GM12878 (cell line): Measurements from ENCODE around the gene NUP210L. TPM values are rescaled to one million over a fixed set of nuclear protein-coding genes. Genes with fewer than 3 reads are reported as not detected.

Experiments
- ATAC-seq: fragments of 200-7000 bp; cut with Tn5 transposase; 3 replicates; pipeline ENCODE4 v1.9.1; 2020; ENCODE audit warnings: mild to moderate bottlenecking, moderate library complexity
- BruUV-seq: library from RNA; stranded (reverse); fragments of 400-500 nt; replicated peaks from 2 replicates; lab custom pipeline; 2021; lab: Mats Ljungman, UMichigan
- CTCF ChIA-PET: fragments of 300-600 bp; sonication (Branson Sonifier 250); formaldehyde crosslinking; extraction: SDS; loops from one replicate; lab custom pipeline; 2021; ENCODE audit warnings: inconsistent platforms; lab: Yijun Ruan, JAX
- POLR2A ChIA-PET: fragments of 350-600 bp; formaldehyde crosslinking; extraction: SDS; loops from one replicate; lab custom pipeline; 2021; ENCODE audit warnings: inconsistent platforms; lab: Charles Lee
- RAD21 ChIA-PET: fragments of 300-600 bp; sonication (Branson Sonifier 250); formaldehyde crosslinking; loops from one replicate; lab custom pipeline; 2023; ENCODE audit warnings: antibody characterized with exemption; ENCODE audit not compliant: unreplicated experiment; lab: Charles Lee
- SMC1A ChIA-PET: fragments of 300-600 bp; sonication (Branson Sonifier 250); formaldehyde crosslinking; loops from one replicate; lab custom pipeline; 2023; ENCODE audit not compliant: unreplicated experiment, uncharacterized antibody; lab: Charles Lee
- DNase-seq: peaks from one replicate; pipeline ENCODE4 v3.0.0-alpha.2; 2011; ENCODE audit warnings: low read depth, low spot score
- FAIRE-seq: peaks from 3 replicates; lab custom pipeline; 2011; peaks lifted over from hg19 to GRCh38; lab: Jason Lieb, UNC
- H2AFZ ChIP-seq: 2 replicates; pipeline ENCODE4 v1.6.0; 2011; ENCODE audit warnings: low read depth, low read length, control low read depth; ENCODE audit not compliant: control insufficient read depth
- H3K27ac ChIP-seq: 2 replicates; pipeline ENCODE4 v1.5.1; 2011; ENCODE audit warnings: control low read depth; ENCODE audit not compliant: control insufficient read depth, insufficient read depth
- H3K27me3 ChIP-seq, 2 experiments: replicated peaks in 1 of 2; 2 replicates each; pipeline versions ENCODE4 v1.6.0 to v1.6.1; 2011; ENCODE audit warnings: low read length in 1 of 2; ENCODE audit not compliant: control insufficient read depth in 2 of 2, insufficient read depth in 2 of 2
- H3K36me3 ChIP-seq, 2 experiments: 2 replicates each; pipeline ENCODE4 v1.5.1; 2011; ENCODE audit warnings: low read length in 1 of 2; ENCODE audit not compliant: control insufficient read depth in 2 of 2, insufficient read depth in 2 of 2
- H3K4me1 ChIP-seq: 2 replicates; pipeline ENCODE4 v1.6.1; 2011; ENCODE audit warnings: mild to moderate bottlenecking, low read length, moderate library complexity, mixed read lengths; ENCODE audit not compliant: control insufficient read depth, insufficient read depth
- H3K4me2 ChIP-seq: 2 replicates; pipeline ENCODE4 v1.6.0; 2011; ENCODE audit warnings: control low read depth; ENCODE audit not compliant: control insufficient read depth, insufficient read depth
- H3K4me3 ChIP-seq: fragments of 200-600 bp; sonication (generic); 2 replicates; pipeline ENCODE4 v1.5.1; 2016
- H3K79me2 ChIP-seq: 2 replicates; pipeline ENCODE4 v1.6.0; 2011; ENCODE audit warnings: low read length; ENCODE audit not compliant: control insufficient read depth, insufficient read depth
- H3K9ac ChIP-seq: 2 replicates; pipeline ENCODE4 v1.8.0; 2011; ENCODE audit warnings: low read length, control low read depth, mixed read lengths; ENCODE audit not compliant: control insufficient read depth, insufficient read depth
- H3K9me3 ChIP-seq: replicated peaks from 3 replicates; pipeline ENCODE4 v1.5.1; 2011; ENCODE audit warnings: mild to moderate bottlenecking, low read length; ENCODE audit not compliant: control insufficient read depth, insufficient read depth
- H4K20me1 ChIP-seq: 2 replicates; pipeline ENCODE4 v1.6.0; 2011; ENCODE audit not compliant: control insufficient read depth, insufficient read depth
- BCLAF1 ChIP-seq: fragments of 450-650 bp; IDR thresholded peaks from 2 replicates; pipeline ENCODE4 v1.6.1; 2017; ENCODE audit warnings: antibody characterized with exemption, mild to moderate bottlenecking, moderate library complexity
- CEBPB ChIP-seq, 2 experiments: fragments of 150-350 bp in 1 of 2; IDR thresholded peaks; 2 replicates each; pipeline ENCODE4 v1.6.1; 2012 to 2014; ENCODE audit warnings: low read depth in 2 of 2, low read length in 2 of 2, borderline replicate concordance in 1 of 2, inconsistent platforms in 1 of 2
- E4F1 ChIP-seq: fragments of 450-650 bp; IDR thresholded peaks from 2 replicates; pipeline ENCODE4 v1.6.1; 2018; ENCODE audit warnings: borderline replicate concordance, mild to moderate bottlenecking; ENCODE audit not compliant: partially characterized antibody
- EED ChIP-seq: sonication (generic); IDR thresholded peaks from 2 replicates; pipeline ENCODE4 v1.6.1; 2016; ENCODE audit warnings: antibody characterized with exemption, low read depth
- EP300 ChIP-seq, 2 experiments: fragments of 150-350 bp in 1 of 2; IDR thresholded peaks; 2 replicates each; pipeline ENCODE4 v1.6.1; 2011 to 2012; ENCODE audit warnings: low read depth in 2 of 2, low read length in 2 of 2, borderline replicate concordance in 1 of 2, improper control_type of control experiment in 1 of 2, inconsistent platforms in 1 of 2; ENCODE audit not compliant: control insufficient read depth in 1 of 2
- JUNB ChIP-seq: IDR thresholded peaks from 2 replicates; pipeline ENCODE4 v1.6.1; 2016; ENCODE audit warnings: antibody characterized with exemption, mild to moderate bottlenecking
- LARP7 ChIP-seq: fragments of 450-650 bp; IDR thresholded peaks from 2 replicates; pipeline ENCODE4 v1.6.1; 2017; ENCODE audit warnings: mild to moderate bottlenecking
- NR2C1 ChIP-seq: fragments of 450-650 bp; IDR thresholded peaks from 2 replicates; pipeline ENCODE4 v1.6.1; 2017; ENCODE audit warnings: antibody characterized with exemption, mild to moderate bottlenecking, moderate library complexity
- POLR2A ChIP-seq: IDR thresholded peaks from 2 replicates; pipeline ENCODE4 v1.6.1; 2011; ENCODE audit warnings: low read depth, mild to moderate bottlenecking, low read length
- RAD21 ChIP-seq: IDR thresholded peaks from 2 replicates; pipeline ENCODE4 v1.6.1; 2011; ENCODE audit warnings: mild to moderate bottlenecking, low read depth, low read length, moderate library complexity; ENCODE audit not compliant: insufficient read depth
- RCOR1 ChIP-seq: conservative IDR thresholded peaks from 2 replicates; pipeline ENCODE4 v1.6.1; 2012; ENCODE audit warnings: low read depth, low read length, improper control_type of control experiment
- STAT3 ChIP-seq: IDR thresholded peaks from 2 replicates; pipeline ENCODE4 v1.6.1; 2011; ENCODE audit warnings: low read depth, low read length, improper control_type of control experiment
- SUZ12 ChIP-seq: fragments of 200-600 bp; sonication (generic); IDR thresholded peaks from one replicate; pipeline ENCODE4 v1.6.1; 2018; ENCODE audit warnings: antibody characterized with exemption, mild to moderate bottlenecking; ENCODE audit not compliant: unreplicated experiment
- YY1 ChIP-seq: IDR thresholded peaks from 2 replicates; pipeline ENCODE4 v1.6.1; 2011; ENCODE audit warnings: low read depth, mild to moderate bottlenecking, low read length
- ZBED1 ChIP-seq: IDR thresholded peaks from 2 replicates; pipeline ENCODE4 v1.6.1; 2016; ENCODE audit warnings: borderline replicate concordance
- WGBS: methylation state at CpG from one replicate; pipeline ENCODE4 v1.1.6; 2016; ENCODE audit warnings: low lambda C conversion rate; ENCODE audit not compliant: insufficient replicate concordance, insufficient coverage; ENCODE audit errors: missing lambda C conversion rate; 5-methylcytosine and 5-hydroxymethylcytosine counted together
- in situ Hi-C: fragments of 300-500 bp; cut with MboI; formaldehyde crosslinking; loops from 9 replicates; pipeline ENCODE4 v1.14.3; 2018; ENCODE audit warnings: mixed read lengths
- intact Hi-C: fragments of 100-400 bp; cut with micrococcal nuclease; formaldehyde crosslinking; loops from one replicate; pipeline ENCODE4 v1.14.2; 2022; ENCODE audit not compliant: unreplicated experiment
- polyA plus RNA-seq, 11 experiments: library from polyadenylated mRNA; depleted of rRNA in 4 of 11; unstranded in 6 of 11; stranded (reverse) in 5 of 11; fragments of >200 nt; fragmentation: Nextera tagmentation in 4 of 11; fragmentation: Illumina TruSeq in 1 of 11; extraction: Ambion mirVana in 4 of 11; extraction: Trizol in 1 of 11; gene quantifications; 1 replicate in 1 of 11; 2 replicates in 10 of 11; pipeline versions ENCODE4 v1.2.1 to v1.2.3, GENCODE V29; 2011 to 2016; ENCODE audit warnings: inconsistent platforms in 2 of 11, missing spikeins in 2 of 11, low read depth in 1 of 11
- total RNA-seq, 4 experiments: library from RNA; depleted of rRNA in 3 of 4; stranded (reverse); fragments of >200 nt in 3 of 4; fragmentation: Illumina TruSeq in 1 of 4; extraction: Trizol in 1 of 4; gene quantifications; 2 replicates each; pipeline versions ENCODE4 v1.2.1 to v1.2.3, GENCODE V29; 2013 to 2021

The NUP210L gene
- total and polyA plus RNA-seq, 10 of the 15 experiments (the other 5 are each of a cell fraction or from before 2014, with no cell fraction given): 0.04 to 0.08 (median 0.07) TPM; not detected in 7

GRCh38 chr1:153946622-153947241 lies 208.1 kb downstream of the NUP210L start, which contains the start of gene DENND4B:
TSS of gene DENND4B (minus strand) at chr1:153946718. CDS start at chr1:153944374, 2,344 bp downstream.
- H3K9ac ChIP-seq: peak within 1 kb of the TSS; percentile 99
- ATAC-seq (peak; percentile 80), FAIRE-seq (peak; percentile 13), DNase-seq (no peak)
- peaks cover 29% of the 10 kb centered on the region for H3K79me2 ChIP-seq
- CTCF ChIA-PET: interaction anchor here (0.6 to 4.8 kb wide), 19 partner anchors 10 to 436 kb away, joined by 3 to 54 read pairs (median 6); partner anchors contain the start of genes CREB3L4, CRTC2, GATAD2B and JTB
- RAD21 ChIA-PET: interaction anchor here (0.6 to 4.9 kb wide), 21 partner anchors 10 to 1009 kb away, joined by 3 to 55 read pairs (median 4); partner anchors contain the start of genes CREB3L4, CRTC2, GATAD2B and JTB
- BruUV-seq: no TSS peak
- peak within 1 kb of the TSS; percentile 100 for H3K4me2 ChIP-seq
- H3K4me1 ChIP-seq: peaks cover 21% of the 10 kb centered on the region
- WGBS: 3% methylated on average over 18 of the region's 28 CpGs
- H3K27me3 ChIP-seq: no peaks in the 10 kb centered on the region
- POLR2A ChIA-PET: interaction anchor here (0.5 to 5.3 kb wide), 16 partner anchors 8 to 313 kb away, joined by 3 to 83 read pairs (median 4); partner anchors contain the start of genes CHTOP, CREB3L4, GATAD2B and JTB
- H2AFZ ChIP-seq: peak within 1 kb of the TSS; percentile 62
- H3K4me3 ChIP-seq: peak within 1 kb of the TSS; percentile 100
- H3K27ac ChIP-seq: peak within 1 kb of the TSS; percentile 95
- H3K36me3 ChIP-seq: peaks cover 26 to 27% of the 10 kb centered on the region in 2 experiments; a peak in 3 of 4 replicates
- intact Hi-C loops (loop anchor here (1.0 kb wide), 1 partner anchor 149 kb away; no protein-coding TSS in a partner anchor), in situ Hi-C loops (no loop called here)
- no peaks in the 10 kb centered on the region for H3K9me3 ChIP-seq
- no peaks in the 10 kb centered on the region for H4K20me1 ChIP-seq
- SMC1A ChIA-PET: interaction anchor here (0.6 to 4.5 kb wide), 14 partner anchors 9 to 161 kb away, joined by 3 to 59 read pairs (median 4); partner anchors contain the start of genes CREB3L4, GATAD2B, JTB and RAB13
- TF ChIP-seq E4F1 (no peak), STAT3 (no peak), RAD21 (peak; percentile 65), BCLAF1 (no peak), EP300 (IDR thresholded peaks at IDR 0.05; ENCODE audit: borderline replicate concordance in 1 of 2, control insufficient read depth in 1 of 2, low read depth in 2 of 2, low read length in 2 of 2) (no peak), POLR2A (peak; percentile 41), EED (peak; percentile 74), CEBPB (IDR thresholded peaks at IDR 0.05; ENCODE audit: borderline replicate concordance in 1 of 2, low read depth in 2 of 2, low read length in 2 of 2) (no peak), YY1 (peak; percentile 73; the same call in 1 of the 2 replicates), JUNB (no peak), NR2C1 (no peak), LARP7 (no peak), SUZ12 (no peak), RCOR1 (no peak), ZBED1 (0 out of 2 replicates have a peak, but pooled peaks have one; percentile 11)
